Mesodermal cell (in vitro differentiated cells): ENCODE results near the gene MED1.

ENCODE experiments used
- H3K27ac ChIP-seq: 2 replicates; pipeline ENCODE4 v1.7.0; 2013; ENCODE audit warnings: mild to moderate bottlenecking, low read depth, low read length, moderate library complexity; ENCODE audit not compliant: severe bottlenecking
- H3K36me3 ChIP-seq: 2 replicates; pipeline ENCODE4 v1.7.1; 2013; ENCODE audit warnings: mild to moderate bottlenecking, low read length, moderate library complexity; ENCODE audit not compliant: control insufficient read depth, insufficient read depth
- H3K4me1 ChIP-seq: one replicate; pipeline ENCODE4 v1.7.1; 2013; ENCODE audit warnings: mild to moderate bottlenecking, low read length; ENCODE audit not compliant: insufficient read depth, control insufficient read depth, poor library complexity, severe bottlenecking
- H3K4me3 ChIP-seq: 2 replicates; pipeline ENCODE4 v1.7.0; 2013; ENCODE audit warnings: low read length, control low read depth, mild to moderate bottlenecking; ENCODE audit not compliant: insufficient read depth, poor library complexity, severe bottlenecking; ENCODE audit errors: extremely low read depth
- H3K9me3 ChIP-seq: 2 replicates; pipeline ENCODE4 v1.7.1; 2013; ENCODE audit warnings: mild to moderate bottlenecking, low read length, moderate library complexity; ENCODE audit not compliant: control insufficient read depth
- WGBS, 2 experiments: methylation state at CpG; one replicate each; pipeline ENCODE4 v1.1.5; 2013; ENCODE audit warnings: missing lambda C conversion rate in 2 of 2; ENCODE audit not compliant: insufficient coverage in 2 of 2; 5-methylcytosine and 5-hydroxymethylcytosine counted together

Gene MED1

DNA sequence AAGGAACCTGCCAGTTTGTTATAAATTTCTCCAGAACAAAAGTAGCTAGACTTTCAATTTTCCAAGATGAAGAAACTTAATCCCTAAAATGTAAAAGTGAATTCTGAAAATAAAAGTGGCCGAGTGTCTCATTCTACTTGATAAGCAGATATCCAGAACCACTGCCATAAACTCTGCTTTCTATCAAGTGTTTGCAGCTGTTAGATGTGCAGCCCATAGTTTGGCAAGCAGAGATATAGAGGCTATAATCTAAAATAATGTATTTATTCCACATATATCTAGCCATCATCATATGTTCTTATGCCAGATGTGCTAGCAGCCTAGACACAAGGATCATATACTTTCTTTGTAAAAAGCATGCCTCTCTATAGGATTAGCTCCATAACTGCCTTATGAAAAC lies 34.9 kb downstream of the MED1 start:
- Histone ChIP-seq H3K4me3 (no peak overlapping the region), H3K27ac (no peak overlapping the region), H3K9me3 (no peaks in the 10 kb centered on the region), H3K36me3 (peaks cover 90% of the 10 kb centered on the region), H3K4me1 (no peaks in the 10 kb centered on the region)
- no CpG with 5 or more reads among the region's 1 CpG for WGBS, 2 experiments

DNA sequence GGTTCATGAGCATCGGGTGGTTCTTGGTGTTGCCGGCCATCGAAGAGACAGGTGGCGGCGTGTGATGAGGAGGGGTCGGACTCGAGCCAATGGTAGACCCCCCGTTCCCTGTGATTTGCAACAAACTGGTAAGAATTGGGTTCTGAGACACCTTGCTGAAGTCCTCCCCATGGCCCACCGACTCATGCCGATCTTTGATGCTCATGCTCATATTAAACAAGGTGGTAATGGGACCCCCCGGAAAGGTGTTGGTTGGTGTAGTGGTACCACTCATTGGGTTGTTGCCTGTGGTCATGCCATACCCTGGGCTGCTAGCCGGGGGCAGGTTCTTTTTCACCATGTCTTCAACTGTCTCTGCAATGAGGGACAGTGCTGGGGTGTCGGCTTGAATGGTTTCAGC lies 40.8 kb downstream of the MED1 start:
- WGBS, 2 experiments = 95 to 99% methylated on average over 10 to 11 of the region's 13 CpGs
- Histone ChIP-seq H3K4me1 (no peaks in the 10 kb centered on the region), H3K27ac (no peak overlapping the region), H3K9me3 (no peaks in the 10 kb centered on the region), H3K36me3 (peaks cover 88% of the 10 kb centered on the region), H3K4me3 (no peak overlapping the region)

- Histone ChIP-seq H3K4me1 (peaks cover 5% of the 10 kb centered on the region), H3K36me3 (peaks cover 78% of the 10 kb centered on the region), H3K4me3 (no peak overlapping the region), H3K27ac (no peak overlapping the region), H3K9me3 (no peaks in the 10 kb centered on the region)
- 95 to 100% methylated on average over 2 of the region's 2 CpGs for WGBS, 2 experiments
These were observed 42.7 kb downstream of the MED1 start for GRCh38 chr17:39408360-39408759.

GRCh38 chr17:39406951-39407350 lies 44.1 kb downstream of the MED1 start:
- no peaks in the 10 kb centered on the region for H3K9me3 ChIP-seq
- WGBS, 2 experiments = 80% methylated on average over 1 of the region's 1 CpG; no CpG with 5 or more reads in 1 of the 2 experiments
- H3K27ac ChIP-seq = no peak overlapping the region
- no peak overlapping the region for H3K4me3 ChIP-seq
- peaks cover 5% of the 10 kb centered on the region for H3K4me1 ChIP-seq
- H3K36me3 ChIP-seq = peaks cover 66% of the 10 kb centered on the region

DNA sequence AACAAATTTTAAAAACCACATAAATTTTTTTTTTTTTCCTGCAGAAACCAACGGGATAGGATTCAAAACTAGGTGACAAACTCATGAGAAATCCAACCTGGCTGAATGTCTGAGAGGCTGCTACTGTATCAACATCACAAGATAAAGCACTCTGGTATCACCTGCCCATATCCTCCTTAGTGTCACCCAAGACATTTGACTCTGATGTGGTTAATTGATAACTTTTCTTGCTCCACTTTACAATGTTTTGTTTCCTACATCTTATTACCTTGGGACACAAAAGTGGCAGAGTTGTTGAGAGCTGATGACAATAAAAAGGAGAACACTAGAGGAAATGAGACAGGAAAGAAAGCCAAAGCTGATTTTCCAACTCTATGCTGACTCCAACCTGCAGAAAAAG lies 45.6 kb downstream of the MED1 start:
- Histone ChIP-seq H3K9me3 (no peaks in the 10 kb centered on the region), H3K27ac (no peak overlapping the region), H3K36me3 (peaks cover 52% of the 10 kb centered on the region), H3K4me1 (peaks cover 5% of the 10 kb centered on the region), H3K4me3 (no peak overlapping the region)
- whole genome bisulfite sequencing, 2 experiments = 83% methylated on average over 1 of the region's 1 CpG

DNA sequence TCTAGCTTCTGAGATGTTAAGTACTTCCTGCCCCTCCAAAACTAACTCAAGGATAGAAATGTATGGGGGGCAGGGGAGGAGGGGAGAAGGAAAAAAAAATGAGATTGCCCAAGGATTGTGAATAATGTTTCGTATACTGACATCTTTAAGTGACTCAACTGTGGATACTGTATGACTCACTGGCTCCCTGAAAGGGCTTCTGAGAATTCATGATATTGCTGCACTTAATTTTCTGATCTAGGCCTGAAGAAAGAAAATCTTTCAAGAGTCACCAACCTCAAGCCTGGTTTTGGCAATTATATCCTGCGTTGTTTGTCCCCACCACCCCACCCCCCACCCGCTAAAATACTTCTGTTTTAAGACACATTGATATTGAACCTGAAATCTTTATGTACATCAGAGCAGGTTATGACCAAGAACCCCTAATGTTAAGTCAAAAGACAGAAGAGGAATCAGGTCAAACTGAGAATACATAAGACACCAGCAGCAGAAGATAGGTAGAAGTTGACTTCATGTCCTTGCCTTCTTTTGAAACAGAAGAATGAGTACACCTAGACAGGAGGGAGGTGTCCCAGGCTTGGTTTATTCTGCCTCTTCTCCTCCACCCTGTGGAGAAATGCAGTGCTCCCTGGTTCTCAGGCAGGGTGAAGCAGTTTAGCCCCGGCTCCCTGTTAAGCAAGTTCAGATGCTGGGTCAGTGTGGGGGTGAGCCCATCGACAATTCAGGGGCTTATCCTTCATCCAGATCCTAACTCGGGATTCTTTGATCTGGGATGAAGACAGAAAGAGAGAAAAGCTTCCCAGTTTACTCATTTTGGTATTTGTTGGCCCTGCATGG lies 46.3 kb downstream of the MED1 start:
- H3K4me3 ChIP-seq = no peak overlapping the region
- H3K4me1 ChIP-seq = peaks cover 5% of the 10 kb centered on the region
- no peaks in the 10 kb centered on the region for H3K9me3 ChIP-seq
- no peak overlapping the region for H3K27ac ChIP-seq
- H3K36me3 ChIP-seq = peaks cover 46% of the 10 kb centered on the region
- 85 to 100% methylated on average over 1 to 3 of the region's 6 CpGs for WGBS, 2 experiments

- H3K36me3 ChIP-seq = peaks cover 28% of the 10 kb centered on the region
- WGBS, 2 experiments = 87% methylated on average over 17 to 20 of the region's 22 CpGs
- H3K4me3 ChIP-seq = peak overlapping the region; percentile 76
- H3K27ac ChIP-seq = no peak overlapping the region
- no peaks in the 10 kb centered on the region for H3K9me3 ChIP-seq
- H3K4me1 ChIP-seq = peaks cover 5% of the 10 kb centered on the region
These were observed 48.0 kb downstream of the MED1 start for GRCh38 chr17:39402890-39403605.

GRCh38 chr17:39402244-39402889 lies 48.7 kb downstream of the MED1 start:
- Histone ChIP-seq H3K4me3 (peak overlapping the region; percentile 76), H3K27ac (no peak overlapping the region), H3K36me3 (peaks cover 22% of the 10 kb centered on the region), H3K9me3 (no peaks in the 10 kb centered on the region), H3K4me1 (peaks cover 5% of the 10 kb centered on the region)
- WGBS, 2 experiments = 0% methylated on average over 30 to 31 of the region's 53 CpGs

- Histone ChIP-seq H3K27ac (peak within 1 kb of the TSS; percentile 73), H3K9me3 (no peaks in the 10 kb centered on the region), H3K4me3 (peak within 1 kb of the TSS; percentile 76), H3K36me3 (peaks cover 14% of the 10 kb centered on the region), H3K4me1 (peaks cover 5% of the 10 kb centered on the region)
- 0 to 1% methylated on average over 32 to 38 of the region's 86 CpGs for WGBS, 2 experiments
These were observed 49.4 kb downstream of the MED1 start, which contains the start of gene FBXL20 for GRCh38 chr17:39401412-39402243. FBXL20 (minus strand) TSS chr17:39401626; CDS start chr17:39401402, 224 bp downstream.
